B cell (primary cell): ENCODE data around the gene TRIM9. TPM values are rescaled to one million over a fixed set of nuclear protein-coding genes. Genes with fewer than 3 reads are reported as not detected.

Source experiments
- ATAC-seq: fragments of 200-7000 bp; cut with Tn5 transposase; one replicate; pipeline ENCODE4 v1.10.0; 2021; ENCODE audit warnings: low read depth, mild to moderate bottlenecking, moderate number of reproducible peaks, moderate library complexity
- CTCF ChIA-PET: fragments of 350-600 bp; sonication (Branson Sonifier 250); formaldehyde crosslinking; loops from one replicate; lab custom pipeline; 2021; ENCODE audit warnings: antibody characterized with exemption, inconsistent platforms; lab: Charles Lee
- POLR2A ChIA-PET: fragments of 350-600 bp; sonication (Branson Sonifier 250); formaldehyde crosslinking; loops from one replicate; lab custom pipeline; 2021; ENCODE audit warnings: antibody characterized with exemption; lab: Charles Lee
- DNase-seq: peaks from one replicate; pipeline ENCODE4 v3.0.0; 2013
- H2AFZ ChIP-seq: 2 replicates; pipeline ENCODE4 v1.6.1; 2012; ENCODE audit warnings: mild to moderate bottlenecking, low read depth, low read length; ENCODE audit not compliant: insufficient read depth, poor library complexity, severe bottlenecking
- H3K27ac ChIP-seq, 2 donors: 1 replicate in 1 of 2; 2 replicates in 1 of 2; pipeline ENCODE4 v1.5.1; 2012 to 2013; ENCODE audit warnings: low read length in 2 of 2, mild to moderate bottlenecking in 2 of 2, moderate library complexity in 1 of 2
- H3K27me3 ChIP-seq, 4 experiments: fragments of 200-600 bp in 1 of 4; sonication (generic) in 1 of 4; replicated peaks in 1 of 4; 1 replicate in 2 of 4; 2 replicates in 2 of 4; pipeline versions ENCODE4 v1.6.1 to v1.7.0; 2013 to 2016; ENCODE audit warnings: low read length in 3 of 4, mild to moderate bottlenecking in 2 of 4, mixed read lengths in 1 of 4, moderate library complexity in 1 of 4; ENCODE audit not compliant: insufficient read depth in 4 of 4, control insufficient read depth in 3 of 4; ENCODE audit errors: control extremely low read depth in 1 of 4
- H3K36me3 ChIP-seq, 2 experiments: replicated peaks in 1 of 2; 1 replicate in 1 of 2; 2 replicates in 1 of 2; pipeline versions ENCODE4 v1.6.1 to v1.7.1; 2013; ENCODE audit warnings: low read length in 1 of 2; ENCODE audit not compliant: insufficient read depth in 2 of 2, control insufficient read depth in 1 of 2; ENCODE audit errors: control extremely low read depth in 1 of 2, extremely low read depth in 1 of 2
- H3K4me1 ChIP-seq, 2 donors: fragments of 200-600 bp in 1 of 2; sonication (generic) in 1 of 2; 1 replicate in 1 of 2; 2 replicates in 1 of 2; pipeline versions ENCODE4 v1.5.1 to v1.6.1; 2013 to 2017; ENCODE audit warnings: low read length in 2 of 2; ENCODE audit not compliant: control insufficient read depth in 2 of 2, insufficient read depth in 2 of 2
- H3K4me2 ChIP-seq: replicated peaks from 2 replicates; pipeline ENCODE3; 2012; ENCODE audit warnings: mild to moderate bottlenecking, low read depth, low read length; ENCODE audit not compliant: poor library complexity, severe bottlenecking
- H3K4me3 ChIP-seq, 5 experiments: fragments of 200-600 bp in 1 of 5; sonication (generic) in 1 of 5; 1 replicate in 3 of 5; 2 replicates in 2 of 5; pipeline versions ENCODE4 v1.5.1 to v1.7.0; 2011 to 2016; ENCODE audit warnings: low read length in 4 of 5, mild to moderate bottlenecking in 4 of 5, low read depth in 2 of 5, control low read depth in 1 of 5, moderate library complexity in 1 of 5; ENCODE audit not compliant: insufficient read depth in 1 of 5; ENCODE audit errors: control extremely low read depth in 1 of 5, extremely low read depth in 1 of 5
- H3K79me2 ChIP-seq: fragments of 200-600 bp; sonication (generic); one replicate; pipeline ENCODE4 v1.6.0; 2016; ENCODE audit warnings: low read length; ENCODE audit not compliant: control insufficient read depth, insufficient read depth
- H3K9ac ChIP-seq: fragments of 200-600 bp; sonication (generic); 2 replicates; pipeline ENCODE4 v1.6.1; 2017; ENCODE audit warnings: mild to moderate bottlenecking, low read length, moderate library complexity
- H3K9me3 ChIP-seq, 3 donors: one replicate each; pipeline versions ENCODE4 v1.6.1 to v1.7.1; 2013; ENCODE audit warnings: low read length in 2 of 3; ENCODE audit not compliant: control insufficient read depth in 2 of 3, insufficient read depth in 1 of 3; ENCODE audit errors: control extremely low read depth in 1 of 3
- H4K20me1 ChIP-seq: 2 replicates; pipeline ENCODE4 v1.6.0; 2012; ENCODE audit warnings: mild to moderate bottlenecking, low read length; ENCODE audit not compliant: insufficient read depth, control insufficient read depth, poor library complexity, severe bottlenecking
- H3K27ac Mint-ChIP-seq: one replicate; pipeline ENCODE4 v1.8.0; 2021; ENCODE audit warnings: mixed read lengths
- H3K27me3 Mint-ChIP-seq: one replicate; pipeline ENCODE4 v1.8.0; 2021; ENCODE audit warnings: mixed read lengths
- H3K4me1 Mint-ChIP-seq: one replicate; pipeline ENCODE4 v1.8.0; 2021; ENCODE audit warnings: mixed read lengths
- H3K4me3 Mint-ChIP-seq: one replicate; pipeline ENCODE4 v1.8.0; 2021; ENCODE audit warnings: mixed read lengths
- H3K9me3 Mint-ChIP-seq: one replicate; pipeline ENCODE4 v1.8.0; 2022; ENCODE audit warnings: mixed read lengths; ENCODE audit not compliant: insufficient read depth
- EZH2 ChIP-seq: IDR thresholded peaks from 2 replicates; pipeline ENCODE4 v1.6.1; 2012; ENCODE audit warnings: borderline replicate concordance, low read depth, mild to moderate bottlenecking, moderate library complexity, low read length; ENCODE audit not compliant: insufficient read depth, poor library complexity, severe bottlenecking
- WGBS: methylation state at CpG from one replicate; pipeline ENCODE4 v1.1.5; 2013; ENCODE audit warnings: missing lambda C conversion rate; ENCODE audit not compliant: insufficient coverage; 5-methylcytosine and 5-hydroxymethylcytosine counted together
- intact Hi-C: fragments of 100-400 bp; cut with micrococcal nuclease; formaldehyde crosslinking; loops from one replicate; pipeline ENCODE4 v1.10.0; 2022
- polyA plus RNA-seq: library from polyadenylated mRNA; depleted of rRNA; stranded (reverse); fragments of >200 nt; gene quantifications from 2 replicates; pipeline ENCODE4 v1.2.3, GENCODE V29; 2012
- total RNA-seq, 2 donors: library from RNA; stranded (reverse); fragments of 120-200 nt in 1 of 2; gene quantifications; 1 replicate in 1 of 2; 2 replicates in 1 of 2; pipeline versions ENCODE4 v1.2.3 to v1.2.4, GENCODE V29; 2013 to 2022
- TF ChIP-seq, protein P1 (sequence below): fragments of 200-600 bp; IDR thresholded peaks from one replicate; pipeline ENCODE4 v1.8.0; 2022; ENCODE audit warnings: antibody characterized with exemption, mild to moderate bottlenecking

The TRIM9 gene
- total and polyA plus RNA-seq, 2 donors (not counting 1 experiment from before 2014, with no cell fraction given), result 0.24 to 0.32 TPM

DNA sequence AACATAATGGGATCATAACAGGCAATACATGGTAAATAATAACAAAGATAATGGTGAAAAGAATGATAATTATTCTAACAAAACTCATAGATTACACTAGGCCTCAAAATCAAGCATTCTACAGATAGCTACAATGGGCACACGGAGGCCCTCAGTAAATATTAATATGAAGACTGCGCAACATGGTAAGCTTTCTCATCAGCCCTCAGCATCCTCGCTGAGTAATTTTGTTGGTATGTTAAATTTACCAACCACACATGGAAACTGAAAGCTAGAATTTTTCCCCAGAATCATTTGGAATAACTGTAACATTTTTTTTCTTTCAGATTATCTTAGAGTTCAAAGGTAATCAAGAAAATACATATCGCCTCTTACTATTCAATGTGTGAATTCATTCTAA, 76.4 kb downstream of the TRIM9 start:
- Histone ChIP-seq H3K4me1 (no peaks in the 10 kb centered on the region), H3K79me2 (no peaks in the 10 kb centered on the region), H4K20me1 (no peaks in the 10 kb centered on the region), H2AFZ (no peak overlapping the region), H3K36me3 (no peaks in the 10 kb centered on the region), H3K27ac (no peak overlapping the region), H3K9me3 (peaks cover 0 to 5% (median 3%) of the 10 kb centered on the region in 3 donors), H3K4me2 (no peak overlapping the region), H3K4me3 (no peak overlapping the region), H3K27me3 (no peaks in the 10 kb centered on the region), H3K9ac (no peak overlapping the region)
- H3K4me3 Mint-ChIP-seq, result no peak overlapping the region
- no peak for DNase-seq
- no CpG with 5 or more reads among the region's 4 CpGs for WGBS
- intact Hi-C loops, result no loop called here
- H3K9me3 Mint-ChIP-seq, result no peaks in the 10 kb centered on the region
- no peak overlapping the region for H3K27ac Mint-ChIP-seq
- ATAC-seq, result no peak
- TF ChIP-seq, protein P1, sequence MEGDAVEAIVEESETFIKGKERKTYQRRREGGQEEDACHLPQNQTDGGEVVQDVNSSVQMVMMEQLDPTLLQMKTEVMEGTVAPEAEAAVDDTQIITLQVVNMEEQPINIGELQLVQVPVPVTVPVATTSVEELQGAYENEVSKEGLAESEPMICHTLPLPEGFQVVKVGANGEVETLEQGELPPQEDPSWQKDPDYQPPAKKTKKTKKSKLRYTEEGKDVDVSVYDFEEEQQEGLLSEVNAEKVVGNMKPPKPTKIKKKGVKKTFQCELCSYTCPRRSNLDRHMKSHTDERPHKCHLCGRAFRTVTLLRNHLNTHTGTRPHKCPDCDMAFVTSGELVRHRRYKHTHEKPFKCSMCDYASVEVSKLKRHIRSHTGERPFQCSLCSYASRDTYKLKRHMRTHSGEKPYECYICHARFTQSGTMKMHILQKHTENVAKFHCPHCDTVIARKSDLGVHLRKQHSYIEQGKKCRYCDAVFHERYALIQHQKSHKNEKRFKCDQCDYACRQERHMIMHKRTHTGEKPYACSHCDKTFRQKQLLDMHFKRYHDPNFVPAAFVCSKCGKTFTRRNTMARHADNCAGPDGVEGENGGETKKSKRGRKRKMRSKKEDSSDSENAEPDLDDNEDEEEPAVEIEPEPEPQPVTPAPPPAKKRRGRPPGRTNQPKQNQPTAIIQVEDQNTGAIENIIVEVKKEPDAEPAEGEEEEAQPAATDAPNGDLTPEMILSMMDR, result no peak
- TF ChIP-seq EZH2, result no peak
- POLR2A ChIA-PET, result no interaction called here
- CTCF ChIA-PET, result interaction anchor here (1.7 kb wide), 1 partner anchor 10 kb away, joined by 4 read pairs; no protein-coding TSS in a partner anchor
- no peaks in the 10 kb centered on the region for H3K27me3 Mint-ChIP-seq
- no peaks in the 10 kb centered on the region for H3K4me1 Mint-ChIP-seq

DNA sequence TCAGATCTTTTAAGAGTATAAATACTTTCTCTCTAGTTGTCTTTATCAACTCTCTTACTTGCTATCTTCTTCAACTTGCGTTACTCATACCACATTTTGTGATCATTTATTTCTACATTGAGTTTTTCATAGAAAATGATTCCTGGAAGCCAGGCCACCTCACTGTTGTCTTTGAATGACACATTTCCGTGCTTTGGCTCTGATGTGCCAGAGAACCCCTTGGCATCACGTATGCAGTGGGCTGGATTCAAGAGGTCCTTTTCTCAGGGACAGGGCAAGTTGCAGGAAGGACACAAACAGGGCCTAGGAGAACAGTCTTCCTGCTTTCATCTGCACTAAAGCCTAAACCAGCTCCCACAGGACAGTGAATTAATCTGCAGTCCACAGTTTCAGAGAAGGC, 80.3 kb downstream of the TRIM9 start:
- no peak for DNase-seq
- no peaks in the 10 kb centered on the region for H3K4me1 Mint-ChIP-seq
- CTCF ChIA-PET, result no interaction called here
- H3K9me3 ChIP-seq, result no peaks in the 10 kb centered on the region
- H3K36me3 ChIP-seq, result no peaks in the 10 kb centered on the region
- H3K27ac Mint-ChIP-seq, result no peak overlapping the region
- H3K4me3 Mint-ChIP-seq, result no peak overlapping the region
- no peak for TF ChIP-seq EZH2
- intact Hi-C loops, result no loop called here
- no peaks in the 10 kb centered on the region for H4K20me1 ChIP-seq
- no peak for ATAC-seq
- H3K4me2 ChIP-seq, result no peak overlapping the region
- POLR2A ChIA-PET, result no interaction called here
- no peaks in the 10 kb centered on the region for H3K79me2 ChIP-seq
- no peak overlapping the region for H2AFZ ChIP-seq
- H3K27me3 Mint-ChIP-seq, result no peaks in the 10 kb centered on the region
- no peaks in the 10 kb centered on the region for H3K27me3 ChIP-seq
- no peak overlapping the region for H3K9ac ChIP-seq
- no peak overlapping the region for H3K27ac ChIP-seq
- 82% methylated on average over 2 of the region's 3 CpGs for WGBS
- H3K4me3 ChIP-seq, result no peak overlapping the region
- H3K9me3 Mint-ChIP-seq, result no peaks in the 10 kb centered on the region
- H3K4me1 ChIP-seq, result no peaks in the 10 kb centered on the region
